Uterus (tissue), 4 donors: Measurements from ENCODE around the gene ASTN2. TPM values are rescaled to one million over a fixed set of nuclear protein-coding genes. Genes with fewer than 3 reads are reported as not detected.

ENCODE experiments used
- DNase-seq, 2 donors: peaks; one replicate each; pipeline ENCODE4 v3.0.0-alpha.2; 2019 to 2020
- H3K27ac ChIP-seq, 2 donors: fragments of 200-600 bp; sonication (generic); 1 replicate in 1 of 2; 2 replicates in 1 of 2; pipeline ENCODE4 v1.5.1; 2016 to 2018
- H3K27me3 ChIP-seq, 2 donors: fragments of 200-600 bp; sonication (generic); one replicate each; pipeline ENCODE4 v1.5.1; 2018 to 2019; ENCODE audit warnings: control low read depth in 1 of 2
- H3K36me3 ChIP-seq, 2 donors: fragments of 200-600 bp; sonication (generic); one replicate each; pipeline ENCODE4 v1.5.1; 2019; ENCODE audit warnings: control low read depth in 1 of 2
- H3K4me1 ChIP-seq, 2 donors: fragments of 200-600 bp; sonication (generic); one replicate each; pipeline ENCODE4 v1.5.1; 2018 to 2019; ENCODE audit warnings: control low read depth in 1 of 2
- H3K4me3 ChIP-seq, 2 donors: fragments of 200-600 bp; sonication (generic); 1 replicate in 1 of 2; 2 replicates in 1 of 2; pipeline ENCODE4 v1.5.1; 2018 to 2019; ENCODE audit warnings: mild to moderate bottlenecking in 1 of 2
- H3K9me3 ChIP-seq, 2 donors: fragments of 200-600 bp; sonication (generic); one replicate each; pipeline ENCODE4 v1.5.1; 2019; ENCODE audit warnings: control low read depth in 1 of 2
- POLR2A ChIP-seq, 2 donors: fragments of 450-650 bp; IDR thresholded peaks; one replicate each; pipeline ENCODE4 v1.6.1; 2016; ENCODE audit warnings: antibody characterized with exemption in 2 of 2, mild to moderate bottlenecking in 1 of 2, moderate library complexity in 1 of 2
- intact Hi-C: fragments of 100-400 bp; cut with DNase I; formaldehyde crosslinking; loops from one replicate; pipeline ENCODE4 v1.15.1; 2023; ENCODE audit warnings: low total_unique reads
- total RNA-seq, 4 donors: library from RNA; depleted of rRNA in 3 of 4; stranded (reverse); fragments of >200 nt in 3 of 4; gene quantifications; one replicate each; pipeline versions ENCODE4 v1.1.0 to v1.2.4, GENCODE V29; 2014 to 2023
- TF ChIP-seq, protein P1 (sequence below), 4 experiments: fragments of 200-600 bp in 2 of 4; fragments of 450-650 bp in 2 of 4; sonication (generic) in 2 of 4; IDR thresholded peaks; one replicate each; pipeline ENCODE4 v1.5.1; 2016 to 2019; ENCODE audit warnings: antibody characterized with exemption in 4 of 4, mild to moderate bottlenecking in 2 of 4, moderate library complexity in 1 of 4
- donor health status: DM: yes; HTN: yes; CAD: no.

The ASTN2 gene
- total RNA-seq, 4 donors from 2014 or later, result 1.8 to 8.6 (median 6.7) TPM

DNA sequence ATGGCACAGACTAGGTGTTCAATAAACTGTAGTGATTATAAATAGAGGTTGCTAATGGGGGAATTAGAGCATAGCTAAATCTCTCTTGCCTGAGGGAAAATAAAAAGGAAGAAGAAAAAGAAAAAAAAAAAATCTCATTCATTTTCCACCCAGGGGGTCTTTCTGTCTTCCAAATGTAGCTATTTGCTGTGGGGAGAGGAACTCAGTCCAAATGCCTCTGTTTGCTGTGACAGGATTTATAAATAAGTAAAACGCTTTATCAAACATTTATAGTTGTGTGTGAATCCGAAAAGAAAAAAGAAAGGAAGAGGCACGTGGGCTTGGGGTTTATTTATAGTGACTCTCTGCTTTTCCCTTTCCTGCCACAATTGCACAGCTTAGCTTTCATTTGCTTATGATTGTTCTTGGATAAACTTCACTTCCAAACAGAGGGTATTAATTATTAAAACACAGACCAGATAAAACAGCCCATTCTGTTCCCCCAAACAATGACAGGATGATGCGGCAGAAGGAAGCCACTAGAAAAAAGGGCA, 245.7 kb downstream of the ASTN2 start:
- intact Hi-C loops, result no loop called here
- Histone ChIP-seq H3K27me3 (no peaks in the 10 kb centered on the region), H3K27ac (no peak overlapping the region), H3K9me3 (no peaks in the 10 kb centered on the region), H3K36me3 (no peaks in the 10 kb centered on the region), H3K4me3 (no peak overlapping the region), H3K4me1 (no peaks in the 10 kb centered on the region)
- TF ChIP-seq, protein P1, sequence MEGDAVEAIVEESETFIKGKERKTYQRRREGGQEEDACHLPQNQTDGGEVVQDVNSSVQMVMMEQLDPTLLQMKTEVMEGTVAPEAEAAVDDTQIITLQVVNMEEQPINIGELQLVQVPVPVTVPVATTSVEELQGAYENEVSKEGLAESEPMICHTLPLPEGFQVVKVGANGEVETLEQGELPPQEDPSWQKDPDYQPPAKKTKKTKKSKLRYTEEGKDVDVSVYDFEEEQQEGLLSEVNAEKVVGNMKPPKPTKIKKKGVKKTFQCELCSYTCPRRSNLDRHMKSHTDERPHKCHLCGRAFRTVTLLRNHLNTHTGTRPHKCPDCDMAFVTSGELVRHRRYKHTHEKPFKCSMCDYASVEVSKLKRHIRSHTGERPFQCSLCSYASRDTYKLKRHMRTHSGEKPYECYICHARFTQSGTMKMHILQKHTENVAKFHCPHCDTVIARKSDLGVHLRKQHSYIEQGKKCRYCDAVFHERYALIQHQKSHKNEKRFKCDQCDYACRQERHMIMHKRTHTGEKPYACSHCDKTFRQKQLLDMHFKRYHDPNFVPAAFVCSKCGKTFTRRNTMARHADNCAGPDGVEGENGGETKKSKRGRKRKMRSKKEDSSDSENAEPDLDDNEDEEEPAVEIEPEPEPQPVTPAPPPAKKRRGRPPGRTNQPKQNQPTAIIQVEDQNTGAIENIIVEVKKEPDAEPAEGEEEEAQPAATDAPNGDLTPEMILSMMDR (IDR thresholded peaks at IDR 0.05), result no peak
- no peak for DNase-seq

DNA sequence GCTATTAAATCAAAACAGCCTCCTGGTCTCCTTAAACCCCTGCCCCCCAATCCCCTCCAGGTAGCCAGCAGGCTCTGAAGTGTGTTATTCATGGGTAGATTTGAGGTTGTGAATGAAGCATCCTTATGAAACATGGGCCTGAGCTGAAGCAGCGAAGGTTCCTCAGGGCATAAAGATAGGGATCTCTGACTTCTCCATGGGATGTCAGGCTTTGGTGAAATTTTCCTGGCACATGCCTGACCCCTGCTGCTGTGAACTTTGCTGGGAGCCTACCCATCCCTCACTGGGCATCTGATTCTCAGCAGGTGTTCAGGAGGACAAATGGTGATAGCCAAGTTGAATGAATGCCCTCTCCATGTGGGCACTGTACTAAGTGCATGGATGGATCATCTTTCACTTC, 250.3 kb downstream of the ASTN2 start:
- H3K27me3 ChIP-seq, result no peaks in the 10 kb centered on the region
- H3K4me3 ChIP-seq, result no peak overlapping the region
- no peaks in the 10 kb centered on the region for H3K9me3 ChIP-seq
- intact Hi-C loops, result no loop called here
- no peak for DNase-seq
- H3K27ac ChIP-seq, result no peak overlapping the region
- TF ChIP-seq, protein P1 (IDR thresholded peaks at IDR 0.05), result no peak
- TF ChIP-seq POLR2A (IDR thresholded peaks at IDR 0.05), result no peak
- no peaks in the 10 kb centered on the region for H3K36me3 ChIP-seq
- H3K4me1 ChIP-seq, result no peaks in the 10 kb centered on the region

DNA sequence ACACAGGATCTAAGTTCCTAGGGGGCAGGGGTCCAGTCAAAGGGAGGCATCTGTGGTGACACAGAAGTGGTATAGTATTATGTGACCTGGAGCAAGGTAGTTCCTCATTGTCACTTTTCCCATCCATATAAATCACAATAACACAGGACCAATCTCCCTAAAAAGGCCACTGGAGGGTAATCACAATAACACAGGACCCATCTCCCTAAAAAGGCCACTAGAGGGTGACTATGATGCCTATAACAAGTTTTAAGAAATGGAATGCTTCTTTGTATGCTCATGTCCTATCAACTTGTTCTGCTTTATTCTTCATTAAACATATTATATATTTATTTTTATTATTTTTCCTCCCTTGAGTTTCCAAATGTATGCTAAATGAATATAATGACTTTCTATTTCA, 254.6 kb downstream of the ASTN2 start:
- TF ChIP-seq, protein P1 (IDR thresholded peaks at IDR 0.05), result no peak
- TF ChIP-seq POLR2A (IDR thresholded peaks at IDR 0.05), result no peak
- Histone ChIP-seq H3K36me3 (no peaks in the 10 kb centered on the region), H3K4me3 (no peak overlapping the region), H3K9me3 (no peaks in the 10 kb centered on the region), H3K4me1 (no peaks in the 10 kb centered on the region), H3K27me3 (no peaks in the 10 kb centered on the region), H3K27ac (no peak overlapping the region)
- DNase-seq, result no peak
- intact Hi-C loops, result no loop called here

DNA sequence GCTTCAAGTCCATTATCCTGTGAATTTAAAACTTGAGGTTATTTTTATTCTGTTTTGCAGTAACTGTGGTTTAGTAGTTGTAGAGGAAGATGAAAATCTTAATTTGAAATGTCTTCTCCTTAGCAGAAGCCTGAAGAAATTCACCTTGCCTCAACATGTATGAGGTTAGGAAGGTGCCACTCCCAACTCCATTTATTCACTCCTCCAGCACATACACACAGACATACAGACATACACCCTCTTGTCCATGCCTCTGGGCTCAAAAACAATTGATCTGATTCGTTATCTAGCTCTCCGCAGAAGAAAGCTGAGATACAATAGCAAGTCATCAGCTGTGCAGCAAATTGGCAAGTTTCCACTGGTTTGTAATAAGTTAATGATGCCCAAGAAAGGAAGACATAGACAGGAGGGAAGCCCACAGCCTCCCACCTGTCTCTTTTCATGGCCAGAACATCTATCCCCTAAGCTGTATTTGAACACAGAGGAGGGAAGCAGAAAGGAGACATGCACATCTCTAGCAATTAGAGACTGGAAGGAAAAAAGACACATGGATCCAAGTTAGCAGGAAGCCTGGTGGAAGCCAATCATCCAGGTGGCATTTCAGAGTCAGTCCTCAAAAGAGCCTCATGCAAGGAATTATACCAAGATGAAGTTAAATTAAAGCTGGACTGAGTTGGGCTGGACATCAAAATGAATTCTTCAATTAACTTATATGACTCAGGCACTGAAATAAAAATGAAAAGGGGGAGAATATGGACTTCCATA, 257.9 kb downstream of the ASTN2 start:
- Histone ChIP-seq H3K4me3 (no peak overlapping the region), H3K27ac (no peak overlapping the region), H3K27me3 (no peaks in the 10 kb centered on the region), H3K4me1 (no peaks in the 10 kb centered on the region), H3K9me3 (no peaks in the 10 kb centered on the region), H3K36me3 (no peaks in the 10 kb centered on the region)
- intact Hi-C loops, result no loop called here
- no peak for DNase-seq
- TF ChIP-seq, protein P1 (IDR thresholded peaks at IDR 0.05), result no peak
- no peak for TF ChIP-seq POLR2A (IDR thresholded peaks at IDR 0.05)

DNA sequence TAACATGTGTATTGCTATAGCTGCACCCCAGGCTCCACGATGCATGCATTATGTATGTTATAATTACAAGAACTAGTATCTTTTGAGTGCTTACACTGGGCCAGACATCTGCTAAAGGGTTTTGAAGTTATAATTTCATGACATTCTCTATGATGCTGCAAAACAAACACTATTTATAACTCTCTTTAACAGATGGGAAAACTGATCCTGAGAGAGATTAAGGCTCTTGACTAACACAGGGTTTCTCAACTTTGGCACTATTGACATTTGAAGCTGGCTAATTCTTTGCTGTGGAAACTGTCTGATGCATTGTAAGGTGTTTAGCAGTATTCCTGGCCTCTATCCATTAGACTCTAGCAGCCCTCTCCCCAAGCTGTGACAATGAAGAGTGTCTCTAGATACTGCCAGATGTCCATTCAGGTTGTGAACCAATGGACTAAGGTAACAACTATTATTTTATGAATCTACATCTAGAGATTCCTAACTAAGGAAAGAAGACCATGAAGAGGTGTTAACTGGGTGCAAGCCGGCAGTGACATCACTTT, 258.6 kb downstream of the ASTN2 start:
- TF ChIP-seq POLR2A (IDR thresholded peaks at IDR 0.05), result no peak
- TF ChIP-seq, protein P1 (IDR thresholded peaks at IDR 0.05), result no peak
- H3K27ac ChIP-seq, result no peak overlapping the region
- DNase-seq, result no peak
- no peaks in the 10 kb centered on the region for H3K27me3 ChIP-seq
- no peaks in the 10 kb centered on the region for H3K9me3 ChIP-seq
- intact Hi-C loops, result no loop called here
- H3K36me3 ChIP-seq, result no peaks in the 10 kb centered on the region
- no peaks in the 10 kb centered on the region for H3K4me1 ChIP-seq
- no peak overlapping the region for H3K4me3 ChIP-seq
